B cell (primary cell): Measurements from ENCODE around the gene BRAP. TPM values are rescaled to one million over a fixed set of nuclear protein-coding genes. Genes with fewer than 3 reads are reported as not detected.

Experiments
- ATAC-seq: fragments of 200-7000 bp; cut with Tn5 transposase; one replicate; pipeline ENCODE4 v1.10.0; 2021; ENCODE audit warnings: low read depth, mild to moderate bottlenecking, moderate number of reproducible peaks, moderate library complexity
- CTCF ChIA-PET: fragments of 350-600 bp; sonication (Branson Sonifier 250); formaldehyde crosslinking; loops from one replicate; lab custom pipeline; 2021; ENCODE audit warnings: antibody characterized with exemption, inconsistent platforms; lab: Charles Lee
- POLR2A ChIA-PET: fragments of 350-600 bp; sonication (Branson Sonifier 250); formaldehyde crosslinking; loops from one replicate; lab custom pipeline; 2021; ENCODE audit warnings: antibody characterized with exemption; lab: Charles Lee
- DNase-seq: peaks from one replicate; pipeline ENCODE4 v3.0.0; 2013
- H2AFZ ChIP-seq: 2 replicates; pipeline ENCODE4 v1.6.1; 2012; ENCODE audit warnings: mild to moderate bottlenecking, low read depth, low read length; ENCODE audit not compliant: insufficient read depth, poor library complexity, severe bottlenecking
- H3K27ac ChIP-seq, 2 donors: 1 replicate in 1 of 2; 2 replicates in 1 of 2; pipeline ENCODE4 v1.5.1; 2012 to 2013; ENCODE audit warnings: low read length in 2 of 2, mild to moderate bottlenecking in 2 of 2, moderate library complexity in 1 of 2
- H3K27me3 ChIP-seq, 4 experiments: fragments of 200-600 bp in 1 of 4; sonication (generic) in 1 of 4; replicated peaks in 1 of 4; 1 replicate in 2 of 4; 2 replicates in 2 of 4; pipeline versions ENCODE4 v1.6.1 to v1.7.0; 2013 to 2016; ENCODE audit warnings: low read length in 3 of 4, mild to moderate bottlenecking in 2 of 4, mixed read lengths in 1 of 4, moderate library complexity in 1 of 4; ENCODE audit not compliant: insufficient read depth in 4 of 4, control insufficient read depth in 3 of 4; ENCODE audit errors: control extremely low read depth in 1 of 4
- H3K36me3 ChIP-seq, 2 experiments: replicated peaks in 1 of 2; 1 replicate in 1 of 2; 2 replicates in 1 of 2; pipeline versions ENCODE4 v1.6.1 to v1.7.1; 2013; ENCODE audit warnings: low read length in 1 of 2; ENCODE audit not compliant: insufficient read depth in 2 of 2, control insufficient read depth in 1 of 2; ENCODE audit errors: control extremely low read depth in 1 of 2, extremely low read depth in 1 of 2
- H3K4me1 ChIP-seq, 2 donors: fragments of 200-600 bp in 1 of 2; sonication (generic) in 1 of 2; 1 replicate in 1 of 2; 2 replicates in 1 of 2; pipeline versions ENCODE4 v1.5.1 to v1.6.1; 2013 to 2017; ENCODE audit warnings: low read length in 2 of 2; ENCODE audit not compliant: control insufficient read depth in 2 of 2, insufficient read depth in 2 of 2
- H3K4me2 ChIP-seq: replicated peaks from 2 replicates; pipeline ENCODE3; 2012; ENCODE audit warnings: mild to moderate bottlenecking, low read depth, low read length; ENCODE audit not compliant: poor library complexity, severe bottlenecking
- H3K4me3 ChIP-seq, 5 experiments: fragments of 200-600 bp in 1 of 5; sonication (generic) in 1 of 5; 1 replicate in 3 of 5; 2 replicates in 2 of 5; pipeline versions ENCODE4 v1.5.1 to v1.7.0; 2011 to 2016; ENCODE audit warnings: low read length in 4 of 5, mild to moderate bottlenecking in 4 of 5, low read depth in 2 of 5, control low read depth in 1 of 5, moderate library complexity in 1 of 5; ENCODE audit not compliant: insufficient read depth in 1 of 5; ENCODE audit errors: control extremely low read depth in 1 of 5, extremely low read depth in 1 of 5
- H3K79me2 ChIP-seq: fragments of 200-600 bp; sonication (generic); one replicate; pipeline ENCODE4 v1.6.0; 2016; ENCODE audit warnings: low read length; ENCODE audit not compliant: control insufficient read depth, insufficient read depth
- H3K9ac ChIP-seq: fragments of 200-600 bp; sonication (generic); 2 replicates; pipeline ENCODE4 v1.6.1; 2017; ENCODE audit warnings: mild to moderate bottlenecking, low read length, moderate library complexity
- H3K9me3 ChIP-seq, 3 donors: one replicate each; pipeline versions ENCODE4 v1.6.1 to v1.7.1; 2013; ENCODE audit warnings: low read length in 2 of 3; ENCODE audit not compliant: control insufficient read depth in 2 of 3, insufficient read depth in 1 of 3; ENCODE audit errors: control extremely low read depth in 1 of 3
- H4K20me1 ChIP-seq: 2 replicates; pipeline ENCODE4 v1.6.0; 2012; ENCODE audit warnings: mild to moderate bottlenecking, low read length; ENCODE audit not compliant: insufficient read depth, control insufficient read depth, poor library complexity, severe bottlenecking
- H3K27ac Mint-ChIP-seq: one replicate; pipeline ENCODE4 v1.8.0; 2021; ENCODE audit warnings: mixed read lengths
- H3K27me3 Mint-ChIP-seq: one replicate; pipeline ENCODE4 v1.8.0; 2021; ENCODE audit warnings: mixed read lengths
- H3K4me1 Mint-ChIP-seq: one replicate; pipeline ENCODE4 v1.8.0; 2021; ENCODE audit warnings: mixed read lengths
- H3K4me3 Mint-ChIP-seq: one replicate; pipeline ENCODE4 v1.8.0; 2021; ENCODE audit warnings: mixed read lengths
- H3K9me3 Mint-ChIP-seq: one replicate; pipeline ENCODE4 v1.8.0; 2022; ENCODE audit warnings: mixed read lengths; ENCODE audit not compliant: insufficient read depth
- EZH2 ChIP-seq: IDR thresholded peaks from 2 replicates; pipeline ENCODE4 v1.6.1; 2012; ENCODE audit warnings: borderline replicate concordance, low read depth, mild to moderate bottlenecking, moderate library complexity, low read length; ENCODE audit not compliant: insufficient read depth, poor library complexity, severe bottlenecking
- WGBS: methylation state at CpG from one replicate; pipeline ENCODE4 v1.1.5; 2013; ENCODE audit warnings: missing lambda C conversion rate; ENCODE audit not compliant: insufficient coverage; 5-methylcytosine and 5-hydroxymethylcytosine counted together
- intact Hi-C: fragments of 100-400 bp; cut with micrococcal nuclease; formaldehyde crosslinking; loops from one replicate; pipeline ENCODE4 v1.10.0; 2022
- polyA plus RNA-seq: library from polyadenylated mRNA; depleted of rRNA; stranded (reverse); fragments of >200 nt; gene quantifications from 2 replicates; pipeline ENCODE4 v1.2.3, GENCODE V29; 2012
- total RNA-seq, 2 donors: library from RNA; stranded (reverse); fragments of 120-200 nt in 1 of 2; gene quantifications; 1 replicate in 1 of 2; 2 replicates in 1 of 2; pipeline versions ENCODE4 v1.2.3 to v1.2.4, GENCODE V29; 2013 to 2022
- TF ChIP-seq, protein P1 (sequence below): fragments of 200-600 bp; IDR thresholded peaks from one replicate; pipeline ENCODE4 v1.8.0; 2022; ENCODE audit warnings: antibody characterized with exemption, mild to moderate bottlenecking

BRAP gene
- total and polyA plus RNA-seq, 2 donors (not counting 1 experiment from before 2014, with no cell fraction given), result 10.4 to 25.7 TPM

DNA sequence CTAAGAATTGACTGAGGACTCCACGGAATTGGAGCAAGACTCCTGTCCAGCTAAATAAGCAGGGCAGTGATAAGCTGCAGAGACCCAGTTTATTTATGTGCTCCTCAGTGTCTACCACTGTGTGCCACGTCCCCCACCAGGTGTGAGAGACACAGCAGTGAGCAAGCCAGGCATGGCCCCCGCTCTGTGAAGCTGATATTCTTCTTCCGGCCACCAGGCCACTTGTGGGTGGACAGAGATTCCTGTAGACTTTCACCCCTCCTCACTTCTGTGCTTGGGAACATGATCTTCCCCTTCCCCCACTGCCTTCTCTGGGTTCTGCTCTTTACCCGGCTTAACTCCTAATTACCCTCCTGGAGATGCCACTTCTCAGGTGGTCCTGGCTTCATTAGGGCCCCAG lies 21.3 kb downstream of the BRAP start:
- H3K4me3 Mint-ChIP-seq, result no peak overlapping the region
- H3K9me3 Mint-ChIP-seq, result no peaks in the 10 kb centered on the region
- peaks cover 8% of the 10 kb centered on the region for H3K79me2 ChIP-seq
- ATAC-seq (no peak), DNase-seq (no peak)
- WGBS, result 96% methylated on average over 4 of the region's 5 CpGs
- ChIA-PET CTCF (interaction anchor here (0.5 kb wide), 1 partner anchor 291 kb away, joined by 3 read pairs; no protein-coding TSS in a partner anchor), POLR2A (no interaction called here)
- TF ChIP-seq, protein P1, sequence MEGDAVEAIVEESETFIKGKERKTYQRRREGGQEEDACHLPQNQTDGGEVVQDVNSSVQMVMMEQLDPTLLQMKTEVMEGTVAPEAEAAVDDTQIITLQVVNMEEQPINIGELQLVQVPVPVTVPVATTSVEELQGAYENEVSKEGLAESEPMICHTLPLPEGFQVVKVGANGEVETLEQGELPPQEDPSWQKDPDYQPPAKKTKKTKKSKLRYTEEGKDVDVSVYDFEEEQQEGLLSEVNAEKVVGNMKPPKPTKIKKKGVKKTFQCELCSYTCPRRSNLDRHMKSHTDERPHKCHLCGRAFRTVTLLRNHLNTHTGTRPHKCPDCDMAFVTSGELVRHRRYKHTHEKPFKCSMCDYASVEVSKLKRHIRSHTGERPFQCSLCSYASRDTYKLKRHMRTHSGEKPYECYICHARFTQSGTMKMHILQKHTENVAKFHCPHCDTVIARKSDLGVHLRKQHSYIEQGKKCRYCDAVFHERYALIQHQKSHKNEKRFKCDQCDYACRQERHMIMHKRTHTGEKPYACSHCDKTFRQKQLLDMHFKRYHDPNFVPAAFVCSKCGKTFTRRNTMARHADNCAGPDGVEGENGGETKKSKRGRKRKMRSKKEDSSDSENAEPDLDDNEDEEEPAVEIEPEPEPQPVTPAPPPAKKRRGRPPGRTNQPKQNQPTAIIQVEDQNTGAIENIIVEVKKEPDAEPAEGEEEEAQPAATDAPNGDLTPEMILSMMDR, result no peak
- no peak for TF ChIP-seq EZH2
- no peak overlapping the region for H3K4me3 ChIP-seq
- no peak overlapping the region for H3K27ac Mint-ChIP-seq
- no peaks in the 10 kb centered on the region for H3K27me3 Mint-ChIP-seq
- no peaks in the 10 kb centered on the region for H3K27me3 ChIP-seq
- no peak overlapping the region for H3K27ac ChIP-seq
- H3K9ac ChIP-seq, result no peak overlapping the region
- H3K4me2 ChIP-seq, result no peak overlapping the region
- no peaks in the 10 kb centered on the region for H3K4me1 Mint-ChIP-seq
- intact Hi-C loops, result no loop called here
- no peak overlapping the region for H2AFZ ChIP-seq
- H3K36me3 ChIP-seq, result peaks cover 5 to 62% of the 10 kb centered on the region in 2 experiments
- no peaks in the 10 kb centered on the region for H3K9me3 ChIP-seq
- H4K20me1 ChIP-seq, result no peaks in the 10 kb centered on the region
- H3K4me1 ChIP-seq, result no peaks in the 10 kb centered on the region

DNA sequence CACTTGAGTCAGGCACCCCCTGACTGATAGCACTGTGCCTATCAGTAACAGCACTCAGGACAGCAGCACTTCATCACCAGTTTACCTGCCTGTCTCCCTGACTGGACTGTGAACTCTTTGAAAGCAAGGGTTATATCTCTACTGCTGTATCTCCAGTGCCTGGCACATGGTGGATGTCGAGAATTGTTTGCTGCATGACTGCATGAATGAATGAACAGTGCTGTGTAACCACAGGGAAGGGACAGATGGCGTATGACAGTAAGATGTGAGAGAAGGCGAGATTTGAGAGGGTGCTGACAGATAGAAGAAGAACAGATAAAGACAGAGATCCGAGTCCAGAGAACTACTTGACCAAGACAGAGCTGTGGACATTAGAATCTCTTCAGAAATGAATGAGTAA lies 29.7 kb downstream of the BRAP start:
- H4K20me1 ChIP-seq, result no peaks in the 10 kb centered on the region
- DNase-seq (no peak), ATAC-seq (no peak)
- H2AFZ ChIP-seq, result no peak overlapping the region
- no peaks in the 10 kb centered on the region for H3K9me3 ChIP-seq
- Mint-ChIP-seq H3K4me3 (no peak overlapping the region), H3K9me3 (no peaks in the 10 kb centered on the region), H3K4me1 (no peaks in the 10 kb centered on the region), H3K27me3 (no peaks in the 10 kb centered on the region), H3K27ac (no peak overlapping the region)
- H3K27me3 ChIP-seq, result no peaks in the 10 kb centered on the region
- ChIA-PET CTCF (no interaction called here), POLR2A (no interaction called here)
- no peak overlapping the region for H3K27ac ChIP-seq
- peaks cover 27 to 80% of the 10 kb centered on the region in 2 experiments for H3K36me3 ChIP-seq
- no peaks in the 10 kb centered on the region for H3K4me1 ChIP-seq
- intact Hi-C loops, result no loop called here
- no peak overlapping the region for H3K4me3 ChIP-seq
- no peak overlapping the region for H3K9ac ChIP-seq
- peaks cover 4% of the 10 kb centered on the region for H3K79me2 ChIP-seq
- WGBS, result 96% methylated on average over 4 of the region's 4 CpGs
- no peak overlapping the region for H3K4me2 ChIP-seq
- TF ChIP-seq, protein P1, result no peak
